ENCODE data around the gene ZDHHC7.
"Not testable (repeated sequence)": the region's sequence is repeated elsewhere in the genome, so short reads cannot be mapped to it uniquely, and the experiment has no call there.

Gene ZDHHC7

DNA sequence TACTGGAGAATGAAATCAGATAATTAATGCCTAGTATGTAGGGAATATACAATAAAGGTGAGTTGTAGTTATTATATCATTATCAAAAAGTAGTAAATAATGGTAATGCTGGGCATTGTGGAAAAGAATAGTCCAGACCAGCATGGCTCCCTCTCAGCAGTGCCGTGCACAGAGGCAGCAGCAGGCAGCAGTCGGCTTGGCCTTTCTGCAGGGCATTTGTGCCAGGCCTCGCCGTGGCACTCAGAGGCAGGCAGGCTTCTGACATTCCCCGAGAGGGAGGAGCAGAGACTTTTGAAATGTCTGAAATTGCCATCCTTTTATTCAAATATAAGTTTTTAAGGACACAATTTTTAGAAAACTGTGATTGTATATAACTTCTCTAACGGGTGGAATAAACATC is 31.3 kb upstream of the ZDHHC7 start:
- no peak for DNase-seq (ENCODE audit: low spot score)

- no peak for DNase-seq (ENCODE audit: low spot score)
Measured at GRCh38 chr16:85042167-85042526, 30.8 kb upstream of the ZDHHC7 start.

GRCh38 chr16:85041219-85042166 is 30.2 kb upstream of the ZDHHC7 start:
- no peak for DNase-seq (ENCODE audit: low spot score)

DNA sequence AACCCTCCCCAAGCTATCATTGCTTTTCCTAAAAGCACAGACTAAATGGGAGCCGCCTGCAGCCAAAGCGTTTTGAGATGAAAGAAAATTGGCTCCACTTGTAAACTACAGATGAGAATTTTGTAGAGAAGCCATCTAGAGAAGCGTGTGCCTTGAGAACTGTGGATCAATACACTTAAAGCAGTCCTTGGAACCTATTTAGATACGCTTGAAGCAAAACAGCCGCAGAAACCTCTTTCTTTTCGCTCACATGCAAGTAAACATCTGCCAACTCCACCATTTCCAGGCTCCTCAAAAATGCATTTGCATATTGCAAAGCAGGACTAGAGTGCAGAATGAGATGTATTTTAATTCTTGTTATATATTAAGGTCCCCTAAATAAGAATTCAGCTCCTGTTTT is 29.4 kb upstream of the ZDHHC7 start:
- DNase-seq (ENCODE audit: low spot score), result no peak

DNA sequence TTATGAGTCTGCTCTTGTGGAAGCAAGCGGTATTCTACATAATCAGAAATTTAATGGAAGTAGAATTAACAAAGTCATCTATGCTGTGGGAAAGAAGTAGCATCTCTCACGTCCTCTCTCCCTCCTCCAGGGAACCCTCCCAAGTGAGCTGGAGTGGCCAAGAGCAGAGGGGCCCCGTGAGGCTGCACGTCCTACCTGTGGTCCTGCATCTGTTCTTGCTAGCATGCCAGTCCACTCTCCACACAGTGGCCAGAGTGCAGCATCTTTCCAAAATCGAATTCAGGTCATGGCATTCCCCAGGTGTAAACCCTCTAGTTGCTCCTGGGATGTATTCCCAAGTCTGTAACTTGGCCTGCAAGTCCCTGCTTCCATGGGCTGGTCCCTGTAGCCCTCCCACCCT is 26.4 kb upstream of the ZDHHC7 start:
- no peak for DNase-seq (ENCODE audit: low spot score)

GRCh38 chr16:85037050-85037410 is 25.7 kb upstream of the ZDHHC7 start:
- DNase-seq (ENCODE audit: low spot score), result peak; percentile 36

DNA sequence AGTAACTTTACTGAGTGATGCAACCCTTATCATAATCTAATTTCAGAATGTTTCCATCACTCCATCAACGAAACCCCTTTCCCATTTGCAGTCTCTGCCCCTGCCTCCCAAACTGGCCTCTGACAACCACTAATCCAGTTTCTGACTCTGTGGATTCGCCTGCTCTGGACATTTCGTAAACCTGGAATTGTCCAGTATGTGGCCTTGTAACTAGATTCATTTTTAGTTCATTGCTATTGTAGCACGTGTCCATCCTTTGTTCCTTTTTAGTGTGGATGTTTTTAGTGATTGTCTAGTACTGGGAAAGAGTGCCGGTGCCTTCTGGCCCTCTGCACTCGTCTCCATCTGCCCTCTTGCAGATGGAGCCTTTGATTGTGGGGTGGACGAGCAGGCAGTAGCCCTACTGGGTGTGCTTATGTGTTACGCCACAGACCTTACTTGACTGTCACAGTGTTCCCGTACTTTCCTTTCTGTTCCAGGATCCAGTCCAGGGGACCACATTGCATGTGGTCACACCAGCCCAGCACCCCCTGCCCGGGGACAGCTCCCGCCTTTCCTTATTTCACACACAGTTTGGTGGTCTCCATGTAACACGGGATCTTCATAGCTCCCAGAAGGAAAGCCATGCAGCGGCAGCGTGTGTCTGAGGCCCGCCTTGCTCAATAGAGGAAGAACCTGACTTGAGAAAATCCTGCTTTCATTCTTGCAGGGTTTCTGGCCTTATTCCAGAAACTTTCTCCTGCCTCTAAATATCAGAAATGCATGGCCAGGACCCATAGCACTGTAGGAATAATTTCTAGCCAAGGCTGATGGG is 25.1 kb upstream of the ZDHHC7 start:
- DNase-seq (ENCODE audit: low spot score), result no peak

DNA sequence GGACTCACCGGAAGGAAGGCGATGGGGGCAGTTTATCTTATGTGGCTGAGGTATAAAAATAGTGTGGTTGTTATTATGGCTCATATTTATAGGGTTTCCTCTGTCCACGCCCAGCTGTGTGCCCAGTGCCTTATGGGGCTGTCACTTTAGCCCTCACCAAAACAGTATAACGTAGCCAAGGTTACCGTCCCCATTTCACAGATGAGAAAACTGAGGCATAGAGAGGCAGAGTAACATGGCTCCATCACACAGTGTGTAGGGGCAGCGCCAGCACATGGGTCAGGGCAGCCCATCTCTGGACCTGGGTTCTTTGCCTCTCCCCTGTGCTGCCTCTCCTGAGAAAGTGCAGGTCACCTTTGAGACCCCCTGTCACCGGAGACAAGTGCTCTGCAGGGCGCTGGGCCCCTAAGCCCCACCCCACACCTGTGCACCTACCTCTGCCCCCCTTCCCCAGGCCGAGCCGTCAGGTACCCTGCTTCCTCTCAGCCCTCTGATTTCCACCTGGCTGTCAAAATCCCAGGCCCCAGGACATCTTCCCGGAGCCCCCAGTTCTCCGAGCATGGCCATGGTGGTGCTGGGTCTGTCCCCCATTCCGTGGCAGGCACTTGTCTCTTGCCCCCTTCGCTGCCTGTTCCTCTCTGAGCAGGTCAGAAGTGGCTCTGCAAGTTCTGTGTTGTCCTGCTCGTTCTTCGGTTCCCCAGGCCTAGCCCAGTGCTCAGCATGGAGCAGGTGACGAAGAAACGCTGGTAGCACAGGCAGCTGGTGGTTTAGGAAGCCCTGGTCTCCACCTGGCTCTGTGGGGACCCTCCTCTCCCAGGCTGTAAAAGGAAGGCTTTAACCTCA is 23.5 kb upstream of the ZDHHC7 start:
- no peak for DNase-seq (ENCODE audit: low spot score)

GRCh38 chr16:85033171-85033570 is 21.8 kb upstream of the ZDHHC7 start:
- DNase-seq (ENCODE audit: low spot score), result no peak

GRCh38 chr16:85032187-85032586 is 20.9 kb upstream of the ZDHHC7 start:
- not testable (repeated sequence) for DNase-seq (ENCODE audit: low spot score)

DNA sequence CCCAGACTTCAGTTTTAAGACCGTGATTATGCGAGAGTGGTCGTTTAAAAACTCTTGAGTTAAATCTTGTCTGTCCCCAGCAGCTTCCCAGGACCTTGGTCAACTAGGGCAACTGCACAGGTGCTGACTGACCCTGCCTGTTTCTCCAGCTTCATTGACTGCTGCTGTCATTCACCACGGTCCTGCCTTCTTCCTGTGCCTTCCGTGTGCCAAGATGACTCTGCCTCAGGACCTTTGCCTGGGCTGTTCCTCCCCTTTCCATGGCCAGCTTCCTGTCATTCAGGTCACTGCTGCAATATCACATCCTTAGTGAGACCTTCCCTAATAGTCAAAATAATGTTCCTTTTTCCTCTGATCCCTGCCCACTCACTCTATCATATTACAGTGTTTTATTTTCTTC is 20.1 kb upstream of the ZDHHC7 start:
- no peak for DNase-seq (ENCODE audit: low spot score)

- DNase-seq (ENCODE audit: low spot score), result no peak
Measured at GRCh38 chr16:85029981-85030401, 18.7 kb upstream of the ZDHHC7 start.

- DNase-seq (ENCODE audit: low spot score), result peak; percentile 27
Measured at GRCh38 chr16:85029408-85029784, 18.1 kb upstream of the ZDHHC7 start.

DNA sequence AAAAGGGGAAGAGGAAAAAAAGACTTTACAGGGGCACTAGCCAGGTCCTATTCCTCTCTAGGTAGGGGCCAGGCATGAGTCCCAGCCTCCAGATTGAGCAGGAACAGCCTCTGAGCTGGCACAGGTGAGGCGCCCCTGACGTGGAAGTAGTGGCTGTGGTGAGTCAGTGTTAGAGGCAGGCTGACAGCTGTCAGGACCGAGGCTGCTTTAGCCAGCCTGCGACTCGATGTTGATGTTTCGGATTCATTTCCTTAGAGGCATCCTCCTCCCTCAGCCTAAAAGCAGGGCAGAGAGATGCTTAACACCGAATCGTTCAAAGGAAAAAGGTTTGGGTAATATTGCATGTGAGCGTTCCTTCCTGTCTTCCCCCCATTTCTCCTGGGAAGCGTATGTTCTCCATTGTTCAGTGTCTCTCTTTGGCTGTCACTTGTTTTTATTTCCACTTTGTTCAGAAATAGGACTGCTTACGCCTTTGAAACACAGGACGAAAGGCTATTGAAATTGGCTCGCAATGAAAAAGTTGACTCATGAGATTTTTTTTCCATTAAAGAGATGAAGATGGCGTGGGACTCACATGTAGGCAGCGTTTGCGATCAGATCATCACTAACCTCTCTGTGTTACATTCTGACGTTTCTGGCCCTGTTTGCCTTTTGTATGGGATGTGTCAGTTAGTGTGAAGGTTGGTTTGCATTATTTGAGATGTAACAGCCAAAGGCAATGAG is 17.5 kb upstream of the ZDHHC7 start:
- DNase-seq (ENCODE audit: low spot score), result peak; percentile 36

- DNase-seq (ENCODE audit: low spot score), result peak; percentile 27
Measured at GRCh38 chr16:85027958-85028684, 16.8 kb upstream of the ZDHHC7 start.

DNA sequence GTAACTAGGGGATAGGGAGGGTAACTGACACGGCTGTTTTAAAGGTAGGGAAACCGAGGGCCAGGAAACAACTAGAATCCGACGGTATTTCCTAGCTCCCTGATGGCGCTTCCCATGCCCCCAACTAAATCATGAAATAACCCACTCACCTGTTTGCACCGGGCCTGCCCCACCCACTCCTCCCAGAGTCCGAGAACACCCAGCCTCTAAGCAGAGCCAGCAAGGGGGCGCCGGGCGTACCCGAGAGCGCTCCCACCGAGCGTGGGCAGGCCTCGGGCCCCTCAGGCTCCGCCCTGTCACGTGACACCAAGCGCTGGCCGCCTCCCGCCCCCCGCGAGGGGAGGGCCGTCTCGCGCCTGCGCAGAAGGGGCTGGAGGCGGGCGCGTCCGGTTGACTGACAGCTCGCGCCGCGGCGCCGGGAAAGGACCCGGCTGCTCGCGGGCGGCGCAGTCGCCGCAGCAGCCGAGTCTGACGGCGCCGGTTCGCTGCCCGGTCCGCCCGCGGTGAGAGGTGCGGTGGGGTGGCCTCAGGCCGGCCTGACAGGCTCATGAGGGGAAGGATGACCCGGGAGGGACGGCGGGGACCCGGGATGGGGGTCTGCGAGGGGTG is 16.1 kb upstream of the ZDHHC7 start, which contains the start of gene KIAA0513:
Gene KIAA0513, plus strand, starts transcription at position 447 of the 609 bp plus-strand sequence. CDS start 39,277 bp downstream, outside the sequence.
- peak; percentile 100 for DNase-seq (ENCODE audit: low spot score)

DNA sequence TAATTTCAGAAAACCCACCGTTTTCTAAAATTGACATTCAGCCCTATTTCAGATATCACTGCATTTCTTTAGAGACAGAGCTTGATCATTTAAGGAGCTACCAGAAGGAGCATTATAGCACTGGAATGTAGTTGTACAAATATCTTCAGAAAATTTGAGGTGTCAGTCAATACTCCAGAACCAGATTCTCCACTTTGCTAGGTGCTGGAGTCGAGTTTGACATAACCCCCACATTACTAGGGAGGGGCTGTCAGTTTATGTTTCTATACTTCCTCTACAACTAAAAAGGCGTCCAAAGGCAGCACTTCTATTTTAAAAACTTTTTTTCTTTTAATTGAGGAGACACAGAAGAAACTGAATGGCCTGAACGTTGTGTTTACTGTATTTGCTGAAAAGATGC is 15.4 kb upstream of the ZDHHC7 start:
- no peak for DNase-seq (ENCODE audit: low spot score)

GRCh38 chr16:85025781-85026653 is 14.7 kb upstream of the ZDHHC7 start:
- DNase-seq (ENCODE audit: low spot score), result no peak

DNA sequence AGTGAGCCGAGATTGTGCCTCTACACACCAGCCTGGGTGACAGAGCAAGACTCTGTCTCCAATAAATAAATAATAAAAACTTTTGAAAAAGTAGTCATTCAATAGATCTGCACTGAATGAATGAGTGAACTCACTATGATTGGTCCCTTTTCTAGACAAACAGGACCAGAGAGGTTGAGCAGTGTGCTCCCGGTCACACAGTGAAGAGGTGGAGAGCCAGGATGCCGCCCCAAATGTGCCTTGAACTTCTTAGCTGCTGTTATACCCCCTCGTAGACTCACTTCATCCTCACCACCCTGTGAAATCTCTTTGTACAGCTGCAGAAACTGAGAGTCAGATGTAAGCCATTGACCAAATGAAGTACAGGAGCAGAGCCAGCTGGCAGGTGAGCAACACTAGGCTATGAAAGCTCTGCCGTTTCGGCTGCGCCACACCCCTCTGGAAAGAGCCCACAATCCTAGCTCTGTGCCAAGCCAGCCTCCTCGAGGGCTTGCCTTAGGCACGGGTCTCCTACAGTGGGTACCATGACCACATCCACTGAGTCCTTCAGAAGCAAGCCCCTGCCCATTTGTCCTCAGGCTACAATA is 8.4 kb upstream of the ZDHHC7 start:
- DNase-seq (ENCODE audit: low spot score), result no peak

All from AG08396 (cell line).